K562 (cell line): ENCODE measurements around the gene UPF1. TPM values are rescaled to one million over a fixed set of nuclear protein-coding genes. Genes with fewer than 3 reads are reported as not detected.
"Not testable (repeated sequence)": the region's sequence is repeated elsewhere in the genome, so short reads cannot be mapped to it uniquely, and the experiment has no call there.

Experiments used
- ATAC-seq: fragments of 200-7000 bp; cut with Tn5 transposase; 3 replicates; pipeline ENCODE4 v1.9.1; 2020; ENCODE audit warnings: moderate library complexity
- BruUV-seq: library from RNA; stranded (reverse); fragments of 400-500 nt; replicated peaks from 2 replicates; lab custom pipeline; 2021; lab: Mats Ljungman, UMichigan
- CTCF ChIA-PET: fragments of 300-600 bp; formaldehyde crosslinking; extraction: SDS; loops from one replicate; lab custom pipeline; 2021; ENCODE audit warnings: low intra/inter-chr PET ratio; lab: Yijun Ruan, JAX
- POLR2A ChIA-PET: fragments of 300-600, 350-650 bp; sonication (Branson Sonifier 250); formaldehyde crosslinking; extraction: SDS; loops from one replicate; lab custom pipeline; 2021; ENCODE audit warnings: antibody characterized with exemption, inconsistent platforms; lab: Yijun Ruan, JAX
- DNase-seq, 4 experiments: peaks; one replicate each; pipeline versions ENCODE4 v3.0.0 to v3.0.0-alpha.2; 2011 to 2018; ENCODE audit warnings: low spot score in 3 of 4, mixed read lengths in 3 of 4; ENCODE audit errors: extremely low read depth in 1 of 4
- FAIRE-seq: peaks from 2 replicates; lab custom pipeline; 2011; peaks lifted over from hg19 to GRCh38; lab: Jason Lieb, UNC
- H2AFZ ChIP-seq: 2 replicates; pipeline ENCODE4 v1.6.0; 2011; ENCODE audit warnings: low read depth, low read length, control low read depth, inconsistent platforms
- H3K27ac ChIP-seq: fragments of 200-600 bp; 3 replicates; pipeline ENCODE4 v1.8.0; 2011; ENCODE audit warnings: low read depth, mild to moderate bottlenecking, control low read depth, inconsistent platforms, low read length, moderate library complexity, mixed read lengths; ENCODE audit errors: extremely low read depth
- H3K27me3 ChIP-seq, 2 experiments: fragments of 300-600 bp in 1 of 2; 2 replicates in 1 of 2; 3 replicates in 1 of 2; pipeline versions ENCODE4 v1.6.0 to v1.8.0; 2011; ENCODE audit warnings: inconsistent platforms in 2 of 2, low read length in 2 of 2, mild to moderate bottlenecking in 1 of 2, mixed read lengths in 1 of 2, moderate library complexity in 1 of 2; ENCODE audit not compliant: control insufficient read depth in 2 of 2, insufficient read depth in 2 of 2
- H3K36me3 ChIP-seq: fragments of 300-600 bp; 3 replicates; pipeline ENCODE4 v1.8.0; 2011; ENCODE audit warnings: mild to moderate bottlenecking, low read length, inconsistent platforms; ENCODE audit not compliant: control insufficient read depth, insufficient read depth
- H3K4me1 ChIP-seq, 2 experiments: fragments of 200-600 bp in 1 of 2; replicated peaks in 1 of 2; 2 replicates in 1 of 2; 3 replicates in 1 of 2; pipeline versions ENCODE4 v1.5.1 to v1.8.0; 2011; ENCODE audit warnings: inconsistent platforms in 2 of 2, low read length in 2 of 2, mild to moderate bottlenecking in 1 of 2, mixed read lengths in 1 of 2, moderate library complexity in 1 of 2; ENCODE audit not compliant: control insufficient read depth in 2 of 2, insufficient read depth in 2 of 2
- H3K4me2 ChIP-seq: 2 replicates; pipeline ENCODE4 v1.6.1; 2011; ENCODE audit warnings: low read length, control low read depth, inconsistent platforms, mixed read lengths; ENCODE audit not compliant: insufficient read depth
- H3K4me3 ChIP-seq: fragments of 200-600 bp; sonication (generic), shearing (Covaris generic); 2 replicates; pipeline ENCODE4 v1.5.1; 2016; ENCODE audit warnings: control low read depth, inconsistent platforms
- H3K79me2 ChIP-seq: fragments of 200-600 bp; 3 replicates; pipeline ENCODE4 v1.8.0; 2011; ENCODE audit warnings: low read length, inconsistent platforms; ENCODE audit not compliant: control insufficient read depth, insufficient read depth
- H3K9ac ChIP-seq, 2 experiments: 2 replicates each; pipeline versions ENCODE4 v1.6.0 to v1.6.1; 2011; ENCODE audit warnings: low read depth in 2 of 2, low read length in 2 of 2, control low read depth in 1 of 2, inconsistent platforms in 1 of 2, mild to moderate bottlenecking in 1 of 2, mixed read lengths in 1 of 2; ENCODE audit not compliant: insufficient read depth in 1 of 2
- H3K9me1 ChIP-seq: one replicate; pipeline ENCODE4 v1.6.0; 2011; ENCODE audit warnings: inconsistent platforms, mild to moderate bottlenecking, low read length, moderate library complexity; ENCODE audit not compliant: control insufficient read depth, insufficient read depth
- H3K9me3 ChIP-seq: replicated peaks from 2 replicates; pipeline ENCODE4 v1.5.1; 2011; ENCODE audit warnings: low read depth, low read length, inconsistent platforms; ENCODE audit not compliant: control insufficient read depth, insufficient read depth
- H4K20me1 ChIP-seq: replicated peaks from 2 replicates; pipeline ENCODE4 v1.6.1; 2011; ENCODE audit warnings: low read length, inconsistent platforms, mixed read lengths; ENCODE audit not compliant: control insufficient read depth, insufficient read depth
- ATF3 ChIP-seq, 2 experiments: fragments of 450-650 bp in 1 of 2; sonication (generic) in 1 of 2; formaldehyde crosslinking in 1 of 2; IDR thresholded peaks in 1 of 2; conservative IDR thresholded peaks in 1 of 2; 2 replicates each; pipeline versions ENCODE4 v1.6.1 to v1.8.1; 2016 to 2023; ENCODE audit warnings: mild to moderate bottlenecking in 2 of 2, moderate library complexity in 2 of 2, inconsistent platforms in 1 of 2, missing genetic modification reagents in 1 of 2
- KLF1 ChIP-seq: fragments of 450-650 bp; IDR thresholded peaks from 2 replicates; pipeline ENCODE4 v1.6.1; 2016; ENCODE audit warnings: missing genetic modification characterization, missing compliant biosample characterization
- NCOA2 ChIP-seq, 2 experiments: fragments of 450-650 bp; IDR thresholded peaks; 2 replicates each; pipeline ENCODE4 v1.6.1; 2018; ENCODE audit warnings: mild to moderate bottlenecking in 2 of 2, moderate library complexity in 1 of 2; ENCODE audit not compliant: partially characterized antibody in 2 of 2
- POLR2AphosphoS5 ChIP-seq: IDR thresholded peaks from 2 replicates; pipeline ENCODE4 v1.6.1; 2011; ENCODE audit warnings: mild to moderate bottlenecking, low read depth, low read length, moderate library complexity; ENCODE audit not compliant: control insufficient read depth, insufficient read depth
- POLR3G ChIP-seq: IDR thresholded peaks from 2 replicates; pipeline ENCODE4 v1.6.1; 2011; ENCODE audit not compliant: insufficient read length, insufficient replicate concordance; ENCODE audit errors: extremely low read depth
- ZNF121 ChIP-seq: sonication (generic); formaldehyde crosslinking; conservative IDR thresholded peaks from 2 replicates; pipeline ENCODE4 v1.8.0; 2022; ENCODE audit warnings: missing genetic modification reagents
- WGBS: fragments of 100-300 bp; shearing (Covaris generic); methylation state at CpG from one replicate; pipeline ENCODE4 v1.1.6; 2016; ENCODE audit warnings: low coverage, mixed read lengths; ENCODE audit not compliant: insufficient coverage; ENCODE audit errors: missing lambda C conversion rate; 5-methylcytosine and 5-hydroxymethylcytosine counted together
- in situ Hi-C: fragments of 300-500 bp; cut with MboI; formaldehyde crosslinking; loops from 4 replicates; pipeline ENCODE4 v1.15.0; 2018; ENCODE audit warnings: inconsistent platforms, mixed read lengths
- intact Hi-C: fragments of 100-400 bp; cut with micrococcal nuclease; formaldehyde crosslinking; loops from 2 replicates; pipeline ENCODE4 v1.14.2; 2022
- polyA plus RNA-seq, 8 experiments: library from polyadenylated mRNA; depleted of rRNA in 4 of 8; stranded (reverse) in 5 of 8; unstranded in 3 of 8; fragments of >200 nt; fragmentation: Nextera tagmentation in 2 of 8; fragmentation: Illumina TruSeq in 1 of 8; extraction: Ambion mirVana in 2 of 8; extraction: Trizol in 1 of 8; gene quantifications; 2 replicates each; pipeline versions ENCODE4 v1.2.1 to v1.2.3, GENCODE V29; 2011 to 2014; ENCODE audit warnings: inconsistent platforms in 1 of 8, missing spikeins in 1 of 8
- total RNA-seq, 7 experiments: library from RNA; depleted of rRNA in 6 of 7; stranded (reverse); fragments of >200 nt in 6 of 7; fragmentation: Illumina TruSeq in 2 of 7; extraction: Trizol in 2 of 7; gene quantifications; 2 replicates each; pipeline versions ENCODE4 v1.2.1 to v1.2.3, GENCODE V29; 2011 to 2021; ENCODE audit warnings: low replicate concordance in 1 of 7

Gene UPF1
- total and polyA plus RNA-seq, 9 of the 15 experiments (the other 6 are each of a cell fraction or from before 2014, with no cell fraction given), result 0.34 to 103 (median 27.9) TPM

- in situ Hi-C loops (no loop called here), intact Hi-C loops (no loop called here)
- Histone ChIP-seq H2AFZ (no peak overlapping the region), H3K27ac (no peak overlapping the region), H3K4me1 (peaks cover 12 to 59% of the 10 kb centered on the region in 2 experiments), H3K36me3 (peaks cover 55% of the 10 kb centered on the region; the same call in 2 of the 3 replicates), H3K79me2 (no peaks in the 10 kb centered on the region), H4K20me1 (peaks cover 22% of the 10 kb centered on the region), H3K4me3 (no peak overlapping the region), H3K4me2 (no peak overlapping the region), H3K9me3 (no peaks in the 10 kb centered on the region), H3K9ac (no peak overlapping the region), H3K9me1 (peaks cover 3% of the 10 kb centered on the region), H3K27me3 (no peaks in the 10 kb centered on the region)
- TF ChIP-seq ATF3 (IDR thresholded peaks at IDR 0.05), result no peak
- no peak for TF ChIP-seq ATF3 (CRISPR knock-in tag; conservative IDR thresholded peaks at IDR 0.05)
- no peak for TF ChIP-seq NCOA2 (IDR thresholded peaks at IDR 0.05; ENCODE audit: partially characterized antibody in 2 of 2)
- no peak for TF ChIP-seq POLR3G
- TF ChIP-seq ZNF121 (CRISPR knock-in tag), result peak; percentile 90
- TF ChIP-seq POLR2AphosphoS5, result no peak
- TF ChIP-seq KLF1, result no peak
- ChIA-PET POLR2A (interaction anchor here (0.6 to 1.0 kb wide), 3 partner anchors 8 to 38 kb away, joined by 3 to 4 read pairs (median 4); no protein-coding TSS in a partner anchor), CTCF (no interaction called here)
- TSS peak; percentile 36 for BruUV-seq
- FAIRE-seq, result no peak
- WGBS, result 70% methylated on average over 7 of the region's 7 CpGs
- no peak for DNase-seq
- ATAC-seq, result no peak
Observed at GRCh38 chr19:18901491-18901890, 69.7 kb downstream of the UPF1 start.

GRCh38 chr19:18902519-18902918 lies 70.8 kb downstream of the UPF1 start:
- H3K4me2 ChIP-seq, H3K9me1 ChIP-seq, H3K27me3 ChIP-seq, H3K9ac ChIP-seq, H2AFZ ChIP-seq, FAIRE-seq, H3K9me3 ChIP-seq, ATAC-seq, H3K4me3 ChIP-seq, in situ Hi-C loops, H3K27ac ChIP-seq, intact Hi-C loops, CTCF ChIA-PET, BruUV-seq, DNase-seq, H3K79me2 ChIP-seq: not testable (repeated sequence)
- H3K36me3 ChIP-seq, result peaks cover 64% of the 10 kb centered on the region; the same call in 2 of the 3 replicates
- 92% methylated on average over 4 of the region's 5 CpGs for WGBS
- POLR2A ChIA-PET, result interaction anchor here (0.8 to 1.4 kb wide), 3 partner anchors 11 to 341 kb away, joined by 3 to 5 read pairs (median 3); no protein-coding TSS in a partner anchor
- peaks cover 14% of the 10 kb centered on the region for H4K20me1 ChIP-seq
- H3K4me1 ChIP-seq, result peaks cover 12 to 66% of the 10 kb centered on the region in 2 experiments
